Measurements from ENCODE around the gene CELA3A.

CELA3A gene

GRCh38 chr1:22001409-22001808 lies at the start of gene CELA3A:
Gene CELA3A (plus strand): TSS chr1:22001657. CDS start chr1:22001675, 18 bp downstream.
- H3K4me3 ChIP-seq (ENCODE audit: low read depth, low read length): no peak within 1 kb of the TSS
- TF ChIP-seq, protein P1, sequence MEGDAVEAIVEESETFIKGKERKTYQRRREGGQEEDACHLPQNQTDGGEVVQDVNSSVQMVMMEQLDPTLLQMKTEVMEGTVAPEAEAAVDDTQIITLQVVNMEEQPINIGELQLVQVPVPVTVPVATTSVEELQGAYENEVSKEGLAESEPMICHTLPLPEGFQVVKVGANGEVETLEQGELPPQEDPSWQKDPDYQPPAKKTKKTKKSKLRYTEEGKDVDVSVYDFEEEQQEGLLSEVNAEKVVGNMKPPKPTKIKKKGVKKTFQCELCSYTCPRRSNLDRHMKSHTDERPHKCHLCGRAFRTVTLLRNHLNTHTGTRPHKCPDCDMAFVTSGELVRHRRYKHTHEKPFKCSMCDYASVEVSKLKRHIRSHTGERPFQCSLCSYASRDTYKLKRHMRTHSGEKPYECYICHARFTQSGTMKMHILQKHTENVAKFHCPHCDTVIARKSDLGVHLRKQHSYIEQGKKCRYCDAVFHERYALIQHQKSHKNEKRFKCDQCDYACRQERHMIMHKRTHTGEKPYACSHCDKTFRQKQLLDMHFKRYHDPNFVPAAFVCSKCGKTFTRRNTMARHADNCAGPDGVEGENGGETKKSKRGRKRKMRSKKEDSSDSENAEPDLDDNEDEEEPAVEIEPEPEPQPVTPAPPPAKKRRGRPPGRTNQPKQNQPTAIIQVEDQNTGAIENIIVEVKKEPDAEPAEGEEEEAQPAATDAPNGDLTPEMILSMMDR (IDR thresholded peaks at IDR 0.05; ENCODE audit: low read depth, low read length): no peak

DNA sequence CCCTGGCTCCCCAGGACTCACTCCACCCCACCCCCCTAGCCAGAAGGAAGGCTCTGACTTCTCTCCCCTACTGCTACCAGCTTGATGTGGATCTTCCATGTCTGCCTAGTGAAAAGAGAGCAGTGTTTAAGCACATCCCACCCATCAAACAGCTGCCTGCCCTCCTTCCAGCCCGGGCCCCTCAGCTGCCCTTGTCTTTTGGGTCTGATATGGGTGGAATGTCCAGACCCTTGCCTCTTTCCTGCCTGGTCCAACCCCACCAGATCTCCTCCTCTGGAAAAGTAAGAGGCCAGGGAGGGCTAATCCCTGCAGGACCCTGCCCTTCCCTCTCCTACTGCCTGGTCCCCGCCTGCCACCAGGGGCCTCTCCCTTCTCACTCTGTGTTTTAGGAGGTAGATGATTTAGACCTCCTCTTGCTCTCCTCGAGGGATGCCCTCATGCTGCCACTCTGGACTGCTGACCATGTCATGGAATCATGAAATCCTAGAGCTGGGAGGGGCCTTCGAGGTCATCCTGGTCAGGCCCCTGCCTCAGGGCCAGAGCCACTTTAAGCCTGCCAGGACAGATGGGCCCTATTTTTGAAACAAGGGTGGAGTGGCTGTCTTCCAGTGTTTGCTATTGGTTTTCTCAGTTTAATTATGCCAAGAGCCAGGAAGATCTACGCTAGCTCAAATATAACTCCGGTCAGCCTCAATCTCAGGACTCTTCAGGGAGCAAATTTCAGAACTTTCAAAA lies 48.5 kb upstream of the CELA3A start:
- TF ChIP-seq, protein P1 (IDR thresholded peaks at IDR 0.05; ENCODE audit: low read depth, low read length): no peak

GRCh38 chr1:21955058-21955457 lies 46.4 kb upstream of the CELA3A start:
- TF ChIP-seq, protein P1 (IDR thresholded peaks at IDR 0.05; ENCODE audit: low read depth, low read length): no peak
- no peak overlapping the region for H3K4me3 ChIP-seq (ENCODE audit: low read depth, low read length)

More for the DNA sequence above, 48.5 kb upstream of the CELA3A start:
- no peak overlapping the region for H3K4me3 ChIP-seq (ENCODE audit: low read depth, low read length)

DNA sequence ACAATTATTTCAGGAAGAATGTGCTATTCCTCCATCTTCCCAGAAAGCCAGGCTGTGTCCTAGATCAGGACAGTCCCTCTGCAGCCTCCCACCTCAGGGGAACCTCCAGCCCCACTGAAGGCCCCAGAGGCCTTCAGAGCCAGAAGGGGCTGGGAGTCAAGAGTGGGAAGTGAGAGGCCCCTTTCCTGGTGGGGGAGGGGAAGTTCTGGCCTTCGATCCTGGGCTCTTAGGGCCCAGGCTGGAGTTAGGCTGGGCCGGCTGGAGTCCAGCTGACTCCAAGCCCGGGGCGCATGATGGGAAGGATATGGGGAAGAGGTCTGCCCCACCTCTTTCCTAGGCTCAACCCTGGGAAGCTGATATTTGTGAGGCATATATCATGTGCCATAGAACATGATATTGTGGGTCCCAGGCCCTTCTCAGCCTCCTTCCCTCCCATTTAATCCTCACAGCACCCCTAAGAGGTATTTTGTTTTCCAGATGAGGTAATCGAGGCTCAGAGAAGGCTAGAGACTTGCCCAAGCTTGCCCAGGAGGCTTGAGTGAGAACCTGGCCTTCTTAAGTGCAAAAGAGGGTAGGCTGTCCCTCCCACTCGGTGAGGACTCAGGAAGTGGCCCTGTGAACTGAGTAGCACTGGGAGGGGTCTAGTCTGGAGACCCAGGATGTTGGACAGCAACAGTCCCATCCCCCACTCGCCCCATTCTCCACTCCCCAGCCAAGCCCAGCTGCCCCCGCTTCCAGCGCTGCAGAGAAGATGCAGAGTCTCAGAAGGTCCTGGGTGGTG lies 45.8 kb upstream of the CELA3A start:
- H3K4me3 ChIP-seq (ENCODE audit: low read depth, low read length): no peak overlapping the region
- TF ChIP-seq, protein P1 (IDR thresholded peaks at IDR 0.05; ENCODE audit: low read depth, low read length): no peak

DNA sequence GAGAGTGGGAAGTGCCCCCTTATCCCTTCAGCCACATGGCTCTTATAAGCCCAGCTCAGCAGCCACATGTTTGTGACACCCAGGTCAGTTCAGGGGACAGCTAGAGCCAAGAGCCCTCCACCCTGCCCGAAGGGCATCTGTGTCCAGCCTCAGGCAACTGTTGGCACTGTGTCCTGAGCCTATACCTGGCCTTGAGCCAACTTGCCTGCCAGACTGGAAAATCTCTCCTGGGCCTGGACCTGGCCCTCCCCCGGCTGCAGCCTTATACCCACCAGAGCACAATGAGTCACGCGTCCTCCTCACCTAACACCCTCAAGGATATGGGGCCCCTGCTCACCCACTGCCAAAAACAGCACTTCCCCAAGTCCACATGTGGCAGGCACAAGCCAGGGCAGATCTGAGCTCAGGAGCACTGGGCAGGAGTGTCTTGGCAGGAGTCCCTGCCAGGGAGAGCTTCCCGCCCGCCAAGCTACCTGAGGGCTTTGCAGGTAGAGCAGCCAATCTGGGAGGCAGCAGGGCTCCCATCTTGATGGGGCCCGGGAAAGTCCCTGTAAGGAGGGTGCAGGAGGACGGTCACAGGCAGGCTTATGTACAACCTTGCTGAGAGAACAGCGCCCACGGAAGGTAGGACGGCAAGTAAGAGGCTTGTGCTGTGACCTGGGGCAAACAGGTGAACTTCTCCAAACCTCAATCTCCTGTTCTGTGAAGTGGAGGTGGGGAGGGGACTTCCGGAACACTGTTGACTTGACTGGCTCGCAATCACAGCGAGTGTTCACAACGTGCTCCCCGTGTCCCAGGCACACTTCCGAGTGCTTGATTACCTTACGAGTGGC lies 44.5 kb upstream of the CELA3A start:
- TF ChIP-seq, protein P1 (IDR thresholded peaks at IDR 0.05; ENCODE audit: low read depth, low read length): no peak

GRCh38 chr1:21961337-21961736 lies 40.1 kb upstream of the CELA3A start:
- H3K4me3 ChIP-seq (ENCODE audit: low read depth, low read length): no peak overlapping the region
- TF ChIP-seq, protein P1 (IDR thresholded peaks at IDR 0.05; ENCODE audit: low read depth, low read length): no peak

More for the DNA sequence above, 44.5 kb upstream of the CELA3A start:
- H3K4me3 ChIP-seq (ENCODE audit: low read depth, low read length): no peak overlapping the region
